ENCODE measurements around the gene KIF1C. TPM values are rescaled to one million over a fixed set of nuclear protein-coding genes. Genes with fewer than 3 reads are reported as not detected.
A peak's percentile ranks its signal among the peaks of the same experiment; 100 is the strongest.

The KIF1C gene
- total RNA-seq, 1 donor from 2014 or later: 68.4 TPM

DNA sequence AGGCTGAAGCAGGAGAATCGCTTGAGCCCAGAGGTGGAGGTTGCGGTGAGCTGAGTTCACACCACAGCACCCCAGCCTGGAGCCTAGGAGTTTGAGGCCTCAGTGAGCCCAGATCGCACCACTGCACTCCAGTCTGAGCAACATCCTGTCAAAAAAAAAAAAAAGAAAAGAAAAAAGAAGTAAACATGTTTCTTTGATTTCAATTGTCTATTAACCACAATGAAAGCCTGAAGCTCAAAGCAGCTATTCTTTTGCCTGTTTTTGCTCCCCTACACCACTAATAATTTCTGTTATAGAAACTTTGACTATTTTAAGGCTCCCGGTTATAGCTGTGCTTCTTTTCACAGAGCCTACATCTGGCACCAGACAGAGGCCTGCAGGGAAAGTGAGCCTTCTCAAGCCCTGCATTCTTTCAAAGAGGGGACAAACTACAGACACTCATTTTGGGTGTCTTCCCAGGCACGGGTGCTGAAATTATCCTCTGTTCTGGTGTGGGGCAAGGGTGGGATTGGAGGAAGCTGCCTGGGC is 51.6 kb downstream of the KIF1C start:
- Mint-ChIP-seq H3K36me3 (ENCODE audit: low read depth) (no peaks in the 10 kb centered on the region), H3K4me3 (no peak overlapping the region), H3K9me3 (no peaks in the 10 kb centered on the region), H3K27ac (ENCODE audit: unreplicated experiment) (peak overlapping the region; percentile 19), H3K27me3 (ENCODE audit: low read depth) (peaks cover 3% of the 10 kb centered on the region), H3K4me1 (peaks cover 12% of the 10 kb centered on the region)
- TF ChIP-seq, protein P1, sequence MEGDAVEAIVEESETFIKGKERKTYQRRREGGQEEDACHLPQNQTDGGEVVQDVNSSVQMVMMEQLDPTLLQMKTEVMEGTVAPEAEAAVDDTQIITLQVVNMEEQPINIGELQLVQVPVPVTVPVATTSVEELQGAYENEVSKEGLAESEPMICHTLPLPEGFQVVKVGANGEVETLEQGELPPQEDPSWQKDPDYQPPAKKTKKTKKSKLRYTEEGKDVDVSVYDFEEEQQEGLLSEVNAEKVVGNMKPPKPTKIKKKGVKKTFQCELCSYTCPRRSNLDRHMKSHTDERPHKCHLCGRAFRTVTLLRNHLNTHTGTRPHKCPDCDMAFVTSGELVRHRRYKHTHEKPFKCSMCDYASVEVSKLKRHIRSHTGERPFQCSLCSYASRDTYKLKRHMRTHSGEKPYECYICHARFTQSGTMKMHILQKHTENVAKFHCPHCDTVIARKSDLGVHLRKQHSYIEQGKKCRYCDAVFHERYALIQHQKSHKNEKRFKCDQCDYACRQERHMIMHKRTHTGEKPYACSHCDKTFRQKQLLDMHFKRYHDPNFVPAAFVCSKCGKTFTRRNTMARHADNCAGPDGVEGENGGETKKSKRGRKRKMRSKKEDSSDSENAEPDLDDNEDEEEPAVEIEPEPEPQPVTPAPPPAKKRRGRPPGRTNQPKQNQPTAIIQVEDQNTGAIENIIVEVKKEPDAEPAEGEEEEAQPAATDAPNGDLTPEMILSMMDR (conservative IDR thresholded peaks at IDR 0.05): no peak
- DNase-seq (ENCODE audit: low read depth, low spot score): no peak

DNA sequence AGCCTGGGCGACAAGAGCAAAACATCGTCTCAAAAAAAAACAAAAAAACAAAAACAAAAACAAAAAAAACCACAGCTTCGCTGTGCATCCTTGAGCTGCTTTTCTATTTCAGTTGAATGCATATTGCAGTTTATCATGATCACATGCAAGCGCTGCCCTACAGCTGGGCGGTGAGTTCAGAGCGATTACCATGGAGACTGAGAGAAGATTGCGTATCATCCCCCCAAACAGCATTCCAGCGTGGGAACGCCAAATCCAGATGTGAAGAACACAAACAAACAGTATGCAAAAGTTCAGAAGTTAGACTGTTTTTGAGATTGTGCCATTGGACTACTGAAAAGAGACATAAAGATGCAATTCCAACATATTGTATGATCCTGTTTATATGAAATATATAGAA is 52.5 kb downstream of the KIF1C start:
- Mint-ChIP-seq H3K27me3 (ENCODE audit: low read depth) (peaks cover 3% of the 10 kb centered on the region), H3K9me3 (no peaks in the 10 kb centered on the region), H3K4me3 (no peak overlapping the region), H3K4me1 (peaks cover 12% of the 10 kb centered on the region), H3K36me3 (ENCODE audit: low read depth) (no peaks in the 10 kb centered on the region), H3K27ac (ENCODE audit: unreplicated experiment) (no peak overlapping the region)
- no peak for DNase-seq (ENCODE audit: low read depth, low spot score)
- TF ChIP-seq, protein P1 (conservative IDR thresholded peaks at IDR 0.05): no peak

DNA sequence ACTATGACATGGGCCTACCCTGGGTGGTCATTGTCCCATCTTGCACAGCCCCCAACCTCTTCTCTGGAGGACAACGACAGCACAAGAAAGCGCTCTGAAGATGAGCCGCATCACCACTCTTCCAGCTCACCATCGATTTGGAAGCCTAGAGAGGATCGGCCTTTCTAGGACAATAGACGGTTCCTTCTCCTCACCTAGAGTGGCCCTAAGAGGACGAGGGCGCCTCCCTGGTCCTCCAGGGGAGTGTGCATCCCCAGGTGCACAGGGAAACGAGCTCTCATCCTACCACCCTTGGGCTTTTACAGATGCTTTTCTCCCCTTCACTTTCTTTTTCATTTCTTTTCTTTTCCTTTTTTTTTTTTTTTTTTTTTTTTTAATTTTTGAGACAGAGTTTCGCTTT is 57.8 kb downstream of the KIF1C start:
- H3K4me3 Mint-ChIP-seq: no peak overlapping the region

DNA sequence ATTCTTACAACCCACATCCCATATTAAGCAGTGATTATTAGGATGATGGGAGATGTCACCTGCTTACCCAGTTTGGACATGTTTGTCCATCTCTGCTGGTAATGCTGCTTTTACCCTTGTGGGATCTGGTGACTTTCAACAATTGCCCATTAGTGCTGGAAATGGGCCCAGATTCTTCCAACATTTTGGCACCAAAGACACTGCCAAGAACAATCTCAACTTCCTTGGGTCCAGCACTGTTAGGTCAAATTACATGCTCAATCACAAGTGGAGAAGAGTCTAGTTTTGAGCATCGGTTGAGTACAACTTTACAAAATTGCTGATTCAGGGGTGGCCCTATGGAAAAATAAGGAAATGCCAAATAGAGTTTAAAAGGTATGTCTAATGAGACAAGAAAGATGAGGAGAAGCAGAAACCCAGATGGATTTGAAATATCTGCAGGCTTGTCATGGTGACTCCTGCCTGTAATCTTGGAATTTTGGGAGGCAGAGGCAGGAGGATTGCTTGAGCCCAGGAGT is 67.5 kb downstream of the KIF1C start:
- no peaks in the 10 kb centered on the region for H3K36me3 Mint-ChIP-seq (ENCODE audit: low read depth)
- no peaks in the 10 kb centered on the region for H3K9me3 Mint-ChIP-seq
- no peak for DNase-seq (ENCODE audit: low read depth, low spot score)
- peaks cover 12% of the 10 kb centered on the region for H3K27me3 Mint-ChIP-seq (ENCODE audit: low read depth)
- TF ChIP-seq, protein P1 (conservative IDR thresholded peaks at IDR 0.05): no peak
- H3K27ac Mint-ChIP-seq (ENCODE audit: unreplicated experiment): no peak overlapping the region
- H3K4me3 Mint-ChIP-seq: no peak overlapping the region
- peaks cover 6% of the 10 kb centered on the region for H3K4me1 Mint-ChIP-seq

More for the DNA sequence above, 57.8 kb downstream of the KIF1C start:
- TF ChIP-seq, protein P1 (conservative IDR thresholded peaks at IDR 0.05): no peak
- Mint-ChIP-seq H3K27me3 (ENCODE audit: low read depth) (peaks cover 14% of the 10 kb centered on the region), H3K4me1 (peaks cover under 1% of the 10 kb centered on the region), H3K27ac (ENCODE audit: unreplicated experiment) (no peak overlapping the region), H3K9me3 (peaks cover 2% of the 10 kb centered on the region), H3K36me3 (ENCODE audit: low read depth) (no peaks in the 10 kb centered on the region)
- no peak for DNase-seq (ENCODE audit: low read depth, low spot score)

DNA sequence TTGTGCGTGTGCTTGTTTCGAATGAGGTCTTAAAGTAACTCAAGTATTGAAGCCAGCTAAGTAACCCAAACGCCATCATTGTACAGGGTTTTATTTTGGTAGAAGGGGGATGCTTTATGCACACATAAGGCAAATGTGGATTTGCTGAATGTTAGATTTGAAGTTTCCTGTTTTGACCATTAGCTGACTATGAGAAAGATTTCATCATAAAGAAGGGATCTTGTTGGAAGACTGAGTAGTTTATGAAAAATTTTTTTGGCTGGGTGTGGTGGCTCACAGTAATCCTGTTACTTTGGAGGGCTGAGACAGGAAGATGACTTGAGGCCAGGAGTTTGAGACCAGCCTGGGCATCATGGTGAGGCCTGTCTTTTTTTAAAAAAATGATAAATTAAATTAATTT is 70.5 kb downstream of the KIF1C start:
- no peak for DNase-seq (ENCODE audit: low read depth, low spot score)
- no peak overlapping the region for H3K4me3 Mint-ChIP-seq
- peaks cover 6% of the 10 kb centered on the region for H3K4me1 Mint-ChIP-seq
- no peaks in the 10 kb centered on the region for H3K9me3 Mint-ChIP-seq
- no peaks in the 10 kb centered on the region for H3K36me3 Mint-ChIP-seq (ENCODE audit: low read depth)
- TF ChIP-seq, protein P1 (conservative IDR thresholded peaks at IDR 0.05): no peak
- H3K27me3 Mint-ChIP-seq (ENCODE audit: low read depth): peaks cover 11% of the 10 kb centered on the region
- no peak overlapping the region for H3K27ac Mint-ChIP-seq (ENCODE audit: unreplicated experiment)
